T47D (cell line): Measurements from ENCODE around the gene ERCC4.

Source experiments
- DNase-seq, 2 experiments: peaks; one replicate each; pipeline versions ENCODE4 v3.0.0 to v3.0.0-alpha.2; 2011 to 2012; ENCODE audit warnings: low read depth in 1 of 2, low spot score in 1 of 2
- JUND ChIP-seq: IDR thresholded peaks from 2 replicates; pipeline ENCODE4 v1.6.1; 2012; ENCODE audit warnings: low read depth
- in situ Hi-C: cut with HindIII; loops from 2 replicates; pipeline ENCODE4 v1.10.0; 2016; ENCODE audit warnings: low sequenced_read_pairs, low pct_unique_long_range_greater_than_20kb

Gene ERCC4

GRCh38 chr16:13961099-13961811, 41.3 kb downstream of the ERCC4 start:
- TF ChIP-seq JUND = no peak
- in situ Hi-C loops = no loop called here
- no peak for DNase-seq

- DNase-seq = no peak
- in situ Hi-C loops = no loop called here
- no peak for TF ChIP-seq JUND
Measured at GRCh38 chr16:13962232-13962631, 42.3 kb downstream of the ERCC4 start.

- in situ Hi-C loops = no loop called here
- DNase-seq = no peak
Measured at GRCh38 chr16:13968835-13969234, 48.9 kb downstream of the ERCC4 start.

GRCh38 chr16:13969711-13970110, 49.8 kb downstream of the ERCC4 start:
- DNase-seq = no peak
- in situ Hi-C loops = no loop called here
- TF ChIP-seq JUND = no peak

More at GRCh38 chr16:13968835-13969234, 48.9 kb downstream of the ERCC4 start:
- no peak for TF ChIP-seq JUND

- no peak for DNase-seq
- no peak for TF ChIP-seq JUND
- in situ Hi-C loops = no loop called here
Measured at GRCh38 chr16:13970708-13971422, 50.9 kb downstream of the ERCC4 start.

- no peak for DNase-seq
- TF ChIP-seq JUND = no peak
- in situ Hi-C loops = no loop called here
Measured at GRCh38 chr16:13973321-13974023, 53.5 kb downstream of the ERCC4 start.

- in situ Hi-C loops = no loop called here
- no peak for TF ChIP-seq JUND
- DNase-seq = no peak
Measured at GRCh38 chr16:13977177-13977576, 57.2 kb downstream of the ERCC4 start.

- TF ChIP-seq JUND = no peak
- in situ Hi-C loops = no loop called here
Measured at GRCh38 chr16:13982451-13982850, 62.5 kb downstream of the ERCC4 start.

GRCh38 chr16:13983625-13984024, 63.7 kb downstream of the ERCC4 start:
- in situ Hi-C loops = no loop called here
- DNase-seq = no peak
- no peak for TF ChIP-seq JUND

More at GRCh38 chr16:13982451-13982850, 62.5 kb downstream of the ERCC4 start:
- DNase-seq = no peak

- in situ Hi-C loops = no loop called here
- no peak for TF ChIP-seq JUND
- DNase-seq = no peak
Measured at GRCh38 chr16:13984794-13985193, 64.8 kb downstream of the ERCC4 start.

GRCh38 chr16:13988038-13988437, 68.1 kb downstream of the ERCC4 start:
- in situ Hi-C loops = no loop called here
- no peak for DNase-seq
- no peak for TF ChIP-seq JUND

GRCh38 chr16:13992322-13992721, 72.4 kb downstream of the ERCC4 start:
- in situ Hi-C loops = no loop called here
- no peak for TF ChIP-seq JUND
- no peak for DNase-seq

- TF ChIP-seq JUND = no peak
- DNase-seq = no peak
- in situ Hi-C loops = no loop called here
Measured at GRCh38 chr16:13992976-13993375, 73.0 kb downstream of the ERCC4 start.
